DND-41 (cell line): ENCODE data around the gene RNF213.
"Not testable (repeated sequence)": the region's sequence is repeated elsewhere in the genome, so short reads cannot be mapped to it uniquely, and the experiment has no call there.

ENCODE experiments used
- ATAC-seq: fragments of 200-7000 bp; cut with Tn5 transposase; 3 replicates; pipeline ENCODE4 v1.9.1; 2021; ENCODE audit warnings: low read depth; ENCODE audit not compliant: insufficient read depth
- DNase-seq: peaks from one replicate; pipeline ENCODE4 v3.0.0-alpha.2; 2020
- H2AFZ ChIP-seq: 2 replicates; pipeline ENCODE4 v1.6.0; 2012; ENCODE audit warnings: low read depth, low read length
- H3K27ac ChIP-seq: 2 replicates; pipeline ENCODE4 v1.5.1; 2012; ENCODE audit warnings: low read length, inconsistent platforms
- H3K27me3 ChIP-seq: fragments of 200-600 bp; sonication (generic); 2 replicates; pipeline ENCODE4 v1.6.0; 2012; ENCODE audit warnings: low read length, mild to moderate bottlenecking, inconsistent platforms; ENCODE audit not compliant: insufficient read depth, poor library complexity
- H3K36me3 ChIP-seq: 2 replicates; pipeline ENCODE4 v1.5.1; 2012; ENCODE audit warnings: low read length, inconsistent platforms; ENCODE audit not compliant: insufficient read depth
- H3K4me1 ChIP-seq: 2 replicates; pipeline ENCODE4 v1.5.1; 2012; ENCODE audit warnings: mild to moderate bottlenecking, low read length; ENCODE audit not compliant: insufficient read depth
- H3K4me2 ChIP-seq: 2 replicates; pipeline ENCODE4 v1.6.0; 2012; ENCODE audit warnings: mild to moderate bottlenecking, moderate library complexity, low read length, inconsistent platforms; ENCODE audit not compliant: insufficient read depth
- H3K4me3 ChIP-seq, 2 experiments: fragments of 200-600 bp in 1 of 2; shearing (Covaris generic) in 1 of 2; 2 replicates each; pipeline ENCODE4 v1.5.1; 2012 to 2016; ENCODE audit warnings: inconsistent platforms in 2 of 2, low read length in 2 of 2, mild to moderate bottlenecking in 2 of 2, low read depth in 1 of 2, moderate library complexity in 1 of 2
- H3K79me2 ChIP-seq: 2 replicates; pipeline ENCODE4 v1.6.0; 2012; ENCODE audit warnings: low read length, inconsistent platforms; ENCODE audit not compliant: insufficient read depth
- H3K9ac ChIP-seq: 2 replicates; pipeline ENCODE4 v1.6.0; 2012; ENCODE audit warnings: low read depth, mild to moderate bottlenecking, inconsistent platforms, low read length, moderate library complexity
- H3K9me3 ChIP-seq: 2 replicates; pipeline ENCODE4 v1.5.1; 2012; ENCODE audit warnings: low read length, moderate library complexity, mild to moderate bottlenecking, inconsistent platforms; ENCODE audit not compliant: insufficient read depth, severe bottlenecking
- H4K20me1 ChIP-seq: 2 replicates; pipeline ENCODE4 v1.6.0; 2012; ENCODE audit warnings: low read length; ENCODE audit not compliant: insufficient read depth
- EZH2 ChIP-seq: IDR thresholded peaks from 3 replicates; pipeline ENCODE4 v1.6.1; 2012; ENCODE audit warnings: borderline replicate concordance, low read depth, mild to moderate bottlenecking, moderate library complexity, low read length, inconsistent platforms; ENCODE audit not compliant: severe bottlenecking
- TF ChIP-seq, protein P1 (sequence below): IDR thresholded peaks from 2 replicates; pipeline ENCODE4 v1.5.1; 2012; ENCODE audit warnings: borderline replicate concordance, low read length, moderate library complexity, mild to moderate bottlenecking; ENCODE audit not compliant: poor library complexity, severe bottlenecking; ENCODE audit errors: extremely low read depth

The RNF213 gene

GRCh38 chr17:80328634-80329380 is 68.2 kb downstream of the RNF213 start:
- no peak overlapping the region for H3K9ac ChIP-seq
- no peaks in the 10 kb centered on the region for H3K79me2 ChIP-seq
- no peak for TF ChIP-seq EZH2
- TF ChIP-seq, protein P1, sequence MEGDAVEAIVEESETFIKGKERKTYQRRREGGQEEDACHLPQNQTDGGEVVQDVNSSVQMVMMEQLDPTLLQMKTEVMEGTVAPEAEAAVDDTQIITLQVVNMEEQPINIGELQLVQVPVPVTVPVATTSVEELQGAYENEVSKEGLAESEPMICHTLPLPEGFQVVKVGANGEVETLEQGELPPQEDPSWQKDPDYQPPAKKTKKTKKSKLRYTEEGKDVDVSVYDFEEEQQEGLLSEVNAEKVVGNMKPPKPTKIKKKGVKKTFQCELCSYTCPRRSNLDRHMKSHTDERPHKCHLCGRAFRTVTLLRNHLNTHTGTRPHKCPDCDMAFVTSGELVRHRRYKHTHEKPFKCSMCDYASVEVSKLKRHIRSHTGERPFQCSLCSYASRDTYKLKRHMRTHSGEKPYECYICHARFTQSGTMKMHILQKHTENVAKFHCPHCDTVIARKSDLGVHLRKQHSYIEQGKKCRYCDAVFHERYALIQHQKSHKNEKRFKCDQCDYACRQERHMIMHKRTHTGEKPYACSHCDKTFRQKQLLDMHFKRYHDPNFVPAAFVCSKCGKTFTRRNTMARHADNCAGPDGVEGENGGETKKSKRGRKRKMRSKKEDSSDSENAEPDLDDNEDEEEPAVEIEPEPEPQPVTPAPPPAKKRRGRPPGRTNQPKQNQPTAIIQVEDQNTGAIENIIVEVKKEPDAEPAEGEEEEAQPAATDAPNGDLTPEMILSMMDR, result no peak
- no peaks in the 10 kb centered on the region for H3K4me1 ChIP-seq
- no peak overlapping the region for H2AFZ ChIP-seq
- no peak overlapping the region for H3K4me2 ChIP-seq
- ATAC-seq (no peak), DNase-seq (no peak)
- no peak overlapping the region for H3K27ac ChIP-seq
- no peak overlapping the region for H3K4me3 ChIP-seq
- no peaks in the 10 kb centered on the region for H4K20me1 ChIP-seq
- H3K36me3 ChIP-seq, result peaks cover 85% of the 10 kb centered on the region
- H3K27me3 ChIP-seq, result no peaks in the 10 kb centered on the region
- no peaks in the 10 kb centered on the region for H3K9me3 ChIP-seq

DNA sequence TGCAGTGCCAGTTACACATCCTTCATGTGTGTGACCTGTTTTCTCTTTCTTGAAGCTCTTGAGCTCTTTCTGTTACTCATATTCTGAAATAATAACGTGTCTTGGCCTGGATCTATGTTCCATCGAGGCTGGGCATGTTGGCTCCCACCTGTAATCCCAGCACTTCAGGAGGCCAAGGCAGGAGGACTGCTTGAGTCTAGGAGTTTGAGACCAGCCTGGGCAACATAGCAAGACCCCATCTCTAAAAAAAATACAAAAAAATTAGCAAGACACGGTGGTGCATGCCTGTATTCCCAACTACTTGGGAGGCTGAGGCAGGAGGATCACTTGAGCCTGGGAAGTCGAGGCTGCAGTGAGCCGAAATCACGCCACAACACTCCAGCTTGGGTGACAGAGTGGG is 68.8 kb downstream of the RNF213 start:
- not testable (repeated sequence) for H2AFZ ChIP-seq, H3K9ac ChIP-seq, DNase-seq, H3K4me3 ChIP-seq, ATAC-seq, H3K79me2 ChIP-seq, H3K27me3 ChIP-seq, H4K20me1 ChIP-seq, H3K4me1 ChIP-seq, H3K4me2 ChIP-seq, H3K9me3 ChIP-seq, H3K27ac ChIP-seq
- H3K36me3 ChIP-seq, result peaks cover 87% of the 10 kb centered on the region

- Histone ChIP-seq H3K27ac (no peak overlapping the region), H3K4me1 (no peaks in the 10 kb centered on the region), H3K36me3 (peaks cover 83% of the 10 kb centered on the region), H3K79me2 (no peaks in the 10 kb centered on the region), H4K20me1 (no peaks in the 10 kb centered on the region), H3K4me3 (no peak overlapping the region), H3K27me3 (no peaks in the 10 kb centered on the region), H3K4me2 (no peak overlapping the region), H3K9me3 (no peaks in the 10 kb centered on the region), H3K9ac (no peak overlapping the region), H2AFZ (no peak overlapping the region)
- TF ChIP-seq EZH2, result no peak
- TF ChIP-seq, protein P1, result no peak
- no peak for ATAC-seq
- DNase-seq, result no peak
These were observed 69.6 kb downstream of the RNF213 start for GRCh38 chr17:80330276-80330675.

GRCh38 chr17:80330938-80331337 is 70.3 kb downstream of the RNF213 start:
- H3K79me2 ChIP-seq, H3K9ac ChIP-seq, H2AFZ ChIP-seq, H3K4me1 ChIP-seq, H3K27ac ChIP-seq, H4K20me1 ChIP-seq, H3K9me3 ChIP-seq, H3K27me3 ChIP-seq, H3K4me2 ChIP-seq, DNase-seq, ATAC-seq, H3K4me3 ChIP-seq: not testable (repeated sequence)
- peaks cover 83% of the 10 kb centered on the region for H3K36me3 ChIP-seq
